GM12801 (cell line): Measurements from ENCODE around the gene GALNT18.

ENCODE experiments used
- TF ChIP-seq, protein P1 (sequence below): IDR thresholded peaks from one replicate; pipeline ENCODE4 v1.5.1; 2011; ENCODE audit warnings: control low read depth; ENCODE audit not compliant: insufficient read length; ENCODE audit errors: extremely low read depth

GALNT18 gene

DNA sequence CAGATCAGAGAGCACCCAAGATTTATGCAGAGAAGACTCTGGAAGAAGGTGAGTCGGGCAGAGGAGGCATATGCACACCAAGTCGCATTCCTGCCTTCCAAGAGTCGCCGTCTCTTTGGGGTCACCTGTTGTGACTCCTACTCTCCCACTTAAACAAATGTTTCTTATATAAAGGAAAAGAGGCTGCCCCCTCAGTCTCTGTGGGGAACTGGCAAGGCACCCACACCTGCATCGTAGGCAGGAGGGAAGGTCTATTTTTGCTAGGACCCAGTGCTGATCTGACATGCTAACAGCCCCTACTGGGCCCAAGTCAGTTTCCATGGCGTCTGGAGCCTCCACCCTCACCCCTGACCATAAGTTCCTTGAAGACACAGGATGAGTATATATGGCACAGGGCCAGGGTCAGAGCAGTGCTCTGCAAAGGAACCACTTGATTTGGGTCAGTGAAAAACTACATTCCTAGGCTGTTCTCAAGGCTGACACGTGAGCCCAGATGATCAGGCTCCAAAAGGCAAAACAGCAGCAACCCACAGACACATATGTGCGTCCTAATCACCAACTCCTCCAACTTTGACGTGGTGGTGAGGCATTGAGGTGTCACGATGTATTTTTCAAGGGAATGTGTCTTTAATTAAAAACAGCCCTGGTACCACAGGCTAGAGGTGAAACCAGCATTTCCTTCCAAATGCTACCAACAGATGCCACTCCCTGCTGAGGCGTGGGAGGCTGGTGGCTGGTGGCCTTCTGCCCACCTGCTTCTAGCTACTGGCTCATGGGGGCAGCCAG, 213.2 kb downstream of the GALNT18 start:
- TF ChIP-seq, protein P1, sequence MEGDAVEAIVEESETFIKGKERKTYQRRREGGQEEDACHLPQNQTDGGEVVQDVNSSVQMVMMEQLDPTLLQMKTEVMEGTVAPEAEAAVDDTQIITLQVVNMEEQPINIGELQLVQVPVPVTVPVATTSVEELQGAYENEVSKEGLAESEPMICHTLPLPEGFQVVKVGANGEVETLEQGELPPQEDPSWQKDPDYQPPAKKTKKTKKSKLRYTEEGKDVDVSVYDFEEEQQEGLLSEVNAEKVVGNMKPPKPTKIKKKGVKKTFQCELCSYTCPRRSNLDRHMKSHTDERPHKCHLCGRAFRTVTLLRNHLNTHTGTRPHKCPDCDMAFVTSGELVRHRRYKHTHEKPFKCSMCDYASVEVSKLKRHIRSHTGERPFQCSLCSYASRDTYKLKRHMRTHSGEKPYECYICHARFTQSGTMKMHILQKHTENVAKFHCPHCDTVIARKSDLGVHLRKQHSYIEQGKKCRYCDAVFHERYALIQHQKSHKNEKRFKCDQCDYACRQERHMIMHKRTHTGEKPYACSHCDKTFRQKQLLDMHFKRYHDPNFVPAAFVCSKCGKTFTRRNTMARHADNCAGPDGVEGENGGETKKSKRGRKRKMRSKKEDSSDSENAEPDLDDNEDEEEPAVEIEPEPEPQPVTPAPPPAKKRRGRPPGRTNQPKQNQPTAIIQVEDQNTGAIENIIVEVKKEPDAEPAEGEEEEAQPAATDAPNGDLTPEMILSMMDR: no peak

DNA sequence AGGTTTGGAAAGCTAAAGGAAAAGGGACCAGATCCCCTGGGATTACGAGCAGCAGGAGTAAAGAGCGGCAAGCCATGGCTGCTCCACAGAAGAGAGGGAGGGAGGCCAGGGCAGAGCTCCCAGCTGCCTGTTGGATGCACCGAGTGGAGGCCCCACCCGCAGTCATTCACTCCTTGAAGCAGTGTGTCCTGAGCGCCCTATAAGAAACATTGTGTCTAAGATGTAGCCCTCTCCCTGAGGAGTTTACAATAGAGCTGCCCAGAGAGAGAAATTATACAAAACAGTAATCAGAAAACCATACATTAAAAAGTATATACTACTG, 214.1 kb downstream of the GALNT18 start:
- TF ChIP-seq, protein P1: no peak

DNA sequence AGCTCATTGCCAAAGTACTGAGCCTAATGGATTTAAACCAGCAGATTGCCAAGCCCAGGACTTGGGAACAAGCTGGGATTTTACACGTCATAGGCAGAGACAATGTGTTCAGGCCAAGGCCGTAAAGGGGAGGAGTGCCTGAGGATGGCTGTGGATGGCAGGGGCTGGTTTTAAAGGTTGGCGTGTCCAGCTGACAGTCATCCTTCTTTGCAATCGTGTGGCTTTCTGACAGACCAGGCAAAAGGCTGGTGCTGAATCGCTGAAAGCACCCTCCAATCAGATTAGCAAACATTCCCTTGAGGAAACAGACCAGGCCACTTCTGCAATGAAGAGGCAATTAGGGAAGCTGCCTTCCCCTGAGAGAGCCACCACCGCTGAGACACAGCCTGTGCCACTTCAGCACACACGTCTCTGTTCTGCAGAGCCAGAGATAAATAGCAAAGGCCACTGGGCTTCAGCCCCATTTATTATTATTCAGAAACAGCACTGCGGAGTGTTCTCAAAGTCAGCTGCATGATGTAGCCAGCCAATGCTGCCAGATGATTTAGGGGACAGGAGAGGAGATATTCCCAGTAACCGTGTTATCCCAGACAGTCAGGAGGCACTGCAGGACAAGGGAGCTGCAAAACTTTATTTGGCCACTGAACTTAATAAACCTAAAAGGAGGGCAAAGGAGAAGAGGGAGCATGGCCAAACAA, 214.6 kb downstream of the GALNT18 start:
- TF ChIP-seq, protein P1: no peak

DNA sequence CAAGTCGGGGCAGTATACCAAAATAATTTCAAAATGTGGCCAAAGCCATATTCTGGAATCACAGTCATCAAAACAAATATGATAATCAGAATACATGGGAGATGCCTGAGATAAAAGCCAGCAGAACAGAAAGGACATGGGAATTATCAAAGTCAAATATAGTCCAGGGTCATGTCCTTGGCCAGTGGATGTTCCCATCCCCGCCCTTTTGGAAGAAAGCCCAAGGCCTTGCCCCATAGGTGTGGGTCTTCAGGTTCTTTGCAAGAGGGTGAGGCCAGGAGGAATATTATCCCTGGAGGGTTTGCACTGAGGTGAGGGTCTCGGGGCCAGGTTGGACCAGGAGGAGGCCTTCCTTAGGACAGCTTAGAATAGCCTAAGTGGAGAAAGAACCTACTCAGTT, 215.2 kb downstream of the GALNT18 start:
- TF ChIP-seq, protein P1: no peak

DNA sequence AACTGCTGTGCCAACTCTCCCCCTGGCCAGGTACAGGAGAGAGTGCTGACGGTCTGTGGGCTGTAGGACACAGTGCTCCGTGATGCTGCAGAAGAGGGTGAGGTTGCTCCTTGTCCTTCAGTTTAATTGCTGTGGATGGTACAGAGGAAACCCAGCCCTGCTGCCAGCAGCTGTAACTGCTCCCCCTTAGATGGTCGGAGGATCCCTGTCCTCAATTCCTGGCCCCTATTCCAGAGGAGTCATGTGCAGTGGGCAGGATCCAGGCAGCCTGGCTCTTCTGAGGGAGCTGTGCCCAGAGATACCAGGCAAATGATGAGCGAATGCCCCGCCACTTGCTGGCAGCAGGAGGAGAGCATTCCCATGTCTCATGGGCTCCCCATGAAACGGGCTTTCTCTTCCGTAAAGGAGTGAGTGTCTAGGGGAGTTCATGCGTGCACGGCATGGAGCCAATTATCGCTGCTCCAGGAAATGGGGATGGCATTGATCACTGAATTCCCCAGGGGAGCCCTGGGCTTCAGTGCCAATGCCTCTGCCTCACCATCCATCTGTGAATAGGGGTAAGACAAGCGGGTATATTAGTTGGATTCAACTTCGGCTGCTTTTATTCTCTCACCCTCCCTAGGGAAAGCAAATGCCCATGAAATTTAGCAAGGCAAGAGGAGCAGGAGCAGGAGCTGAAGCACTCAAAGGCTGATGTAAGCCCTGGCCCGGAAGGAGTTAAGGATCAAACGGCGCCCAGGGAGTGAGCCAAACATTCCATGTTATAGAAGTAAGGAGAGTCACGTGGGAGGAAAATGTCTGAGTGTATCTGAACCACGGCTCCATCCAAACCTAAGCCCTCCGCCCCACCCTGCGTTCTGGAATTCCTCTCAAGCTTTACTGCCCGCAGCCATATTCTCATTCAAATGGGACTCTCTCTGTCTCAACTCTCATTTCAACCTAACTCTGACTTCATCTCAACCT, 217.8 kb downstream of the GALNT18 start:
- TF ChIP-seq, protein P1: no peak

DNA sequence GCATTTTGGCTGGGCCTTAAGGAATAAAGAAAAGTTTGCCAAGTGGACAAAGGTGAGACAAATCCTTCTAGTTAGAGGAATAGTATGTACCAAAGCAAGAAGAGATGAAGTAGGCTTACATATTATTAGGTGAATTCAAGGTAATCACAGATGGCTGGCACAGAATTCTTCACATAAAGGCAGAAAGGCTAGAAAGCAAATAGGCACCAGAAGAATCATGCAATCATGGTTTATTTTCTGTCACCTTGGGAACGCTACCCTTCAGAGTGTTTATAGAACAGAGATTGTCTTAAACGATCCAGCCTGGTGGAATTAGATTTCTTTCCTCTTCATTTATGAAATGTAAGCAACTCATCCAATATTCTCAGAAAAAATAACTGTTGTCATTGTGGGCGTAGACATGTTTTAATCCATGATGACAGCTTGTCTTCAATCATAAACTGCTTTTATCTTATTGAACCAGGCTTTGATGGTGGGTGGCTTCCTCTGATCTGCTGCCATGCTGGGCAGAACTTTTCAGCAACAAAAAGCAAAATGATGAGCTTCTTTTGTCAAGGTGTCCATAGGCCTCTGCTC, 219.8 kb downstream of the GALNT18 start:
- TF ChIP-seq, protein P1: no peak
